Stimulated activated effector memory CD8-positive, alpha-beta T cell treated with anti-CD3 and anti-CD28 coated beads, Interleukin-12 subunit alpha, Interleukin-12 subunit beta, amount 100 ng/mL, for 72 hours (primary cell): ENCODE measurements around the gene MC2R.
A peak's percentile ranks its signal among the peaks of the same experiment; 100 is the strongest.

Experiments
- ATAC-seq: fragments of 150-1000 bp; cut with Tn5 transposase; 2 replicates; pipeline ENCODE4 v1.10.0; 2021
- DNase-seq, 2 donors: peaks; one replicate each; pipeline ENCODE4 v3.0.0; 2021 to 2022; ENCODE audit warnings: low spot score in 2 of 2
- H3K27ac Mint-ChIP-seq: one replicate; pipeline ENCODE4 v1.8.0; 2022; ENCODE audit warnings: mild to moderate bottlenecking, mixed read lengths
- H3K36me3 Mint-ChIP-seq: one replicate; pipeline ENCODE4 v1.8.0; 2022; ENCODE audit warnings: mild to moderate bottlenecking, mixed read lengths
- H3K4me1 Mint-ChIP-seq: one replicate; pipeline ENCODE4 v1.8.0; 2022; ENCODE audit warnings: mixed read lengths
- H3K4me3 Mint-ChIP-seq: one replicate; pipeline ENCODE4 v1.8.0; 2022; ENCODE audit warnings: mild to moderate bottlenecking, mixed read lengths
- H3K9me3 Mint-ChIP-seq: one replicate; pipeline ENCODE4 v1.8.0; 2022; ENCODE audit warnings: mixed read lengths

The MC2R gene

GRCh38 chr18:13915391-13915790 is at the start of gene MC2R:
Gene MC2R, minus strand, starts transcription at chr18:13915536. Its CDS starts 30,018 bp downstream, at chr18:13885518.
- no peak for ATAC-seq
- H3K4me1 Mint-ChIP-seq, result no peaks in the 10 kb centered on the region
- H3K4me3 Mint-ChIP-seq, result no peak within 1 kb of the TSS
- H3K27ac Mint-ChIP-seq, result no peak within 1 kb of the TSS
- H3K9me3 Mint-ChIP-seq, result no peaks in the 10 kb centered on the region
- no peaks in the 10 kb centered on the region for H3K36me3 Mint-ChIP-seq
- no peak for DNase-seq

- ATAC-seq (no peak), DNase-seq (no peak)
- Mint-ChIP-seq H3K4me1 (no peaks in the 10 kb centered on the region), H3K36me3 (no peaks in the 10 kb centered on the region), H3K4me3 (no peak overlapping the region), H3K27ac (no peak overlapping the region), H3K9me3 (peaks cover 5% of the 10 kb centered on the region)
Measured at GRCh38 chr18:13945811-13946210, 30.5 kb upstream of the MC2R start.

GRCh38 chr18:13943338-13943737 is 28.0 kb upstream of the MC2R start:
- no peak for DNase-seq
- no peak overlapping the region for H3K27ac Mint-ChIP-seq
- H3K4me1 Mint-ChIP-seq, result no peaks in the 10 kb centered on the region
- no peak for ATAC-seq
- peaks cover 5% of the 10 kb centered on the region for H3K9me3 Mint-ChIP-seq
- H3K36me3 Mint-ChIP-seq, result no peaks in the 10 kb centered on the region
- H3K4me3 Mint-ChIP-seq, result no peak overlapping the region

GRCh38 chr18:13940326-13940725 is 25.0 kb upstream of the MC2R start:
- no peaks in the 10 kb centered on the region for H3K36me3 Mint-ChIP-seq
- no peaks in the 10 kb centered on the region for H3K4me1 Mint-ChIP-seq
- H3K9me3 Mint-ChIP-seq, result peaks cover 2% of the 10 kb centered on the region
- no peak overlapping the region for H3K4me3 Mint-ChIP-seq
- ATAC-seq (no peak), DNase-seq (no peak)
- no peak overlapping the region for H3K27ac Mint-ChIP-seq

- ATAC-seq (peak; percentile 11), DNase-seq (no peak)
- Mint-ChIP-seq H3K36me3 (no peaks in the 10 kb centered on the region), H3K4me3 (no peak overlapping the region), H3K27ac (no peak overlapping the region), H3K4me1 (no peaks in the 10 kb centered on the region), H3K9me3 (peaks cover under 1% of the 10 kb centered on the region)
Measured at GRCh38 chr18:13934676-13935075, 19.3 kb upstream of the MC2R start.

- DNase-seq, result no peak
- Mint-ChIP-seq H3K4me3 (no peak overlapping the region), H3K36me3 (no peaks in the 10 kb centered on the region), H3K4me1 (no peaks in the 10 kb centered on the region), H3K9me3 (peaks cover 4% of the 10 kb centered on the region), H3K27ac (no peak overlapping the region)
- no peak for ATAC-seq
Measured at GRCh38 chr18:13934058-13934457, 18.7 kb upstream of the MC2R start.

GRCh38 chr18:13932285-13933025 is 17.1 kb upstream of the MC2R start:
- Mint-ChIP-seq H3K4me1 (no peaks in the 10 kb centered on the region), H3K4me3 (no peak overlapping the region), H3K27ac (no peak overlapping the region), H3K36me3 (no peaks in the 10 kb centered on the region), H3K9me3 (peaks cover 7% of the 10 kb centered on the region)
- no peak for ATAC-seq
- no peak for DNase-seq

- Mint-ChIP-seq H3K4me1 (no peaks in the 10 kb centered on the region), H3K9me3 (peaks cover 7% of the 10 kb centered on the region), H3K4me3 (no peak overlapping the region), H3K27ac (no peak overlapping the region), H3K36me3 (no peaks in the 10 kb centered on the region)
- DNase-seq (no peak), ATAC-seq (no peak)
Measured at GRCh38 chr18:13930964-13931363, 15.6 kb upstream of the MC2R start.

GRCh38 chr18:13923221-13923620 is 7.9 kb upstream of the MC2R start:
- DNase-seq (no peak), ATAC-seq (no peak)
- H3K27ac Mint-ChIP-seq, result no peak overlapping the region
- H3K36me3 Mint-ChIP-seq, result no peaks in the 10 kb centered on the region
- H3K4me3 Mint-ChIP-seq, result no peak overlapping the region
- peaks cover 2% of the 10 kb centered on the region for H3K9me3 Mint-ChIP-seq
- no peaks in the 10 kb centered on the region for H3K4me1 Mint-ChIP-seq

GRCh38 chr18:13918898-13919297 is 3.6 kb upstream of the MC2R start:
- Mint-ChIP-seq H3K27ac (no peak overlapping the region), H3K4me1 (no peaks in the 10 kb centered on the region), H3K4me3 (no peak overlapping the region), H3K36me3 (no peaks in the 10 kb centered on the region), H3K9me3 (no peaks in the 10 kb centered on the region)
- ATAC-seq (no peak), DNase-seq (no peak)

GRCh38 chr18:13917401-13917800 is 2.1 kb upstream of the MC2R start:
- Mint-ChIP-seq H3K36me3 (no peaks in the 10 kb centered on the region), H3K4me1 (no peaks in the 10 kb centered on the region), H3K4me3 (no peak overlapping the region), H3K27ac (no peak overlapping the region), H3K9me3 (no peaks in the 10 kb centered on the region)
- DNase-seq, result no peak
- no peak for ATAC-seq

- no peaks in the 10 kb centered on the region for H3K36me3 Mint-ChIP-seq
- DNase-seq (no peak), ATAC-seq (no peak)
- H3K4me1 Mint-ChIP-seq, result no peaks in the 10 kb centered on the region
- no peaks in the 10 kb centered on the region for H3K9me3 Mint-ChIP-seq
- no peak overlapping the region for H3K27ac Mint-ChIP-seq
- no peak overlapping the region for H3K4me3 Mint-ChIP-seq
Measured at GRCh38 chr18:13916559-13916958, 1.2 kb upstream of the MC2R start.

- Mint-ChIP-seq H3K4me3 (no peak overlapping the region), H3K36me3 (no peaks in the 10 kb centered on the region), H3K27ac (no peak overlapping the region), H3K4me1 (no peaks in the 10 kb centered on the region), H3K9me3 (no peaks in the 10 kb centered on the region)
- DNase-seq, result no peak
- ATAC-seq, result no peak
Measured at GRCh38 chr18:13915995-13916431, 677 bp upstream of the MC2R start.

- Mint-ChIP-seq H3K4me3 (no peak overlapping the region), H3K9me3 (no peaks in the 10 kb centered on the region), H3K36me3 (no peaks in the 10 kb centered on the region), H3K4me1 (no peaks in the 10 kb centered on the region), H3K27ac (no peak overlapping the region)
- ATAC-seq (no peak), DNase-seq (no peak)
Measured at GRCh38 chr18:13914756-13915155, 580 bp downstream of the MC2R start.

- H3K36me3 Mint-ChIP-seq, result no peaks in the 10 kb centered on the region
- H3K27ac Mint-ChIP-seq, result no peak overlapping the region
- H3K4me1 Mint-ChIP-seq, result no peaks in the 10 kb centered on the region
- DNase-seq (no peak), ATAC-seq (no peak)
- H3K9me3 Mint-ChIP-seq, result no peaks in the 10 kb centered on the region
- no peak overlapping the region for H3K4me3 Mint-ChIP-seq
Measured at GRCh38 chr18:13914170-13914569, 1.2 kb downstream of the MC2R start.

GRCh38 chr18:13913205-13913604 is 2.1 kb downstream of the MC2R start:
- Mint-ChIP-seq H3K4me3 (no peak overlapping the region), H3K9me3 (no peaks in the 10 kb centered on the region), H3K27ac (no peak overlapping the region), H3K36me3 (no peaks in the 10 kb centered on the region), H3K4me1 (no peaks in the 10 kb centered on the region)
- ATAC-seq, result no peak
- no peak for DNase-seq

- DNase-seq, result no peak
- H3K36me3 Mint-ChIP-seq, result no peaks in the 10 kb centered on the region
- no peak for ATAC-seq
- H3K4me3 Mint-ChIP-seq, result no peak overlapping the region
- no peak overlapping the region for H3K27ac Mint-ChIP-seq
- no peaks in the 10 kb centered on the region for H3K4me1 Mint-ChIP-seq
- no peaks in the 10 kb centered on the region for H3K9me3 Mint-ChIP-seq
Measured at GRCh38 chr18:13912601-13913000, 2.7 kb downstream of the MC2R start.
